Rectal smooth muscle tissue (tissue), 1 donor: ENCODE results near the gene POLR2L.
A peak's percentile ranks its signal among the peaks of the same experiment; 100 is the strongest.

Source experiments
- H3K27ac ChIP-seq: one replicate; pipeline ENCODE4 v1.7.0; 2013; ENCODE audit warnings: low read depth, low read length, inconsistent platforms
- H3K27me3 ChIP-seq: one replicate; pipeline ENCODE4 v1.7.0; 2013; ENCODE audit warnings: low read length; ENCODE audit not compliant: control insufficient read depth, insufficient read depth
- H3K36me3 ChIP-seq: one replicate; pipeline ENCODE4 v1.7.0; 2013; ENCODE audit warnings: low read length; ENCODE audit not compliant: control insufficient read depth, insufficient read depth
- H3K4me1 ChIP-seq: one replicate; pipeline ENCODE4 v1.7.0; 2013; ENCODE audit warnings: low read length; ENCODE audit not compliant: control insufficient read depth, insufficient read depth
- H3K4me3 ChIP-seq: one replicate; pipeline ENCODE4 v1.7.0; 2013; ENCODE audit warnings: low read length
- H3K9ac ChIP-seq: one replicate; pipeline ENCODE4 v1.7.0; 2013; ENCODE audit warnings: low read length

POLR2L gene

DNA sequence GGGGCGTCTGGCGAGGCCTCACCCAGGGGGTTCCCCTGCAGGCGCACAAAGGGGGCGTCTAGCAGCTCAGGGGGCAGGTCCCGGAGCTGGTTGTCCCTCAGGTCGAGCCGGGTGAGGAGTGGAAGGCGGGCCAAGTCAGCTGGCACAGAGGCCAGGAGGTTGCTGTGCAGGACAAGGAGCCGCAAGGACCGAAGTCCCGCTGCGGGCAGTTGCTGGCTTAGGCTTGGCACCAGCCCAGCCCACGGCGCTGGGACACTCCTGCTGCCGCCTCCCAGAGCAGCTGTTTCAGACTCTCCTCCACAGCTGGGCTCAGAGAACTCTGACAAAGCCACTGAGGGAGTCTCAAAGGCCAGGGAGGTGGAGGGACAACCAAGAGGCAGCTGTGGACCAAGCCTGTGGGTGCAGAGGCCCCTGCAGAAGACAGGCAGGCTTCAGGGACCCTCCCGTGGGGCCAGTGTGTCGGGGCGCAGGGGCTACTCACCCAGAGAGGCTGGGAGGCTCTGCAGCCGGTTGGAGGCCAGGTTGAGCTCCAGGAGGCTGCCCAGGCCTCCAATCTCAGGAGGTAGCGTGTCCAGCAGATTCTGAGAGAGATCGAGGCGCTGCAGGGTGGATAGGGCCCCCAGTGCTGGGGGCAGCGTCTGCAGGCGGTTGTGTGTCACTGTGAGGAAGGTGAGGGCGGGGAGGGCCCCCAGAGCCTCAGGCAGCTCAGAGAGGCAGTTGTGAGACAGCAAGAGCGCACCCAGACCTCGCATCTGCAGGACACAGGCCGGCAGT lies 39.4 kb downstream of the POLR2L start:
- Histone ChIP-seq H3K9ac (no peak overlapping the region), H3K27ac (no peak overlapping the region), H3K4me1 (peaks cover 11% of the 10 kb centered on the region), H3K27me3 (no peaks in the 10 kb centered on the region), H3K4me3 (no peak overlapping the region), H3K36me3 (peaks cover 3% of the 10 kb centered on the region)

DNA sequence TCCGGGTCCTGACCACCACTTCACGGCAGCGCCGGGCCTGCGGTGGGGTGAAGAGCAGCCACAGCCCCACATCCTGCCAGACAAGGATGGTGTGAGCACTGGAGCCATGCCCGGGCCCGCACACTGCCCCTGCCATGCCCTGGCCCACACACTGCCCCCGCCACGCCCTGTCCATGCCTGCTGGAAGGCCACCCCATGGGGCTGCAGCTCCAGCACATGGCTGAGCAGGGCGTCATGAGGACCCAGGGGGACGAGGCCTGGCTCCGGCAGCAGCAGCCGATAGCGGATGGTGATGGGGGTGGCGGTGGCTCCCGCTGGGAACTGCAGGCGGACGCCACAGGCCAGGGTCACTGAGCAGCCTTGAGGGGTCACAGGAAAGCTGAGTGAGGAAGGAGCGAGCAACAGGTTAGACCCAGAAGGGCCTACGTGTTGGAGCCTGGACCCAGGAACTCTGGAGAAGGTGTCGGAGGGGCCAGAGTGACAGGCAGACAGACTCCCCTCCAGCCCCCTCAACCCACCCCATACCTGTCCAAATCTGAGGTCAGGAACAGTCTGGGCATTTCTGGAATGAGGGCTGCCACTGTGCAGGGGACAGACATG lies 40.2 kb downstream of the POLR2L start:
- no peaks in the 10 kb centered on the region for H3K27me3 ChIP-seq
- H3K27ac ChIP-seq, result no peak overlapping the region
- no peak overlapping the region for H3K9ac ChIP-seq
- H3K36me3 ChIP-seq, result peaks cover 3% of the 10 kb centered on the region
- H3K4me1 ChIP-seq, result peaks cover 11% of the 10 kb centered on the region
- H3K4me3 ChIP-seq, result no peak overlapping the region

DNA sequence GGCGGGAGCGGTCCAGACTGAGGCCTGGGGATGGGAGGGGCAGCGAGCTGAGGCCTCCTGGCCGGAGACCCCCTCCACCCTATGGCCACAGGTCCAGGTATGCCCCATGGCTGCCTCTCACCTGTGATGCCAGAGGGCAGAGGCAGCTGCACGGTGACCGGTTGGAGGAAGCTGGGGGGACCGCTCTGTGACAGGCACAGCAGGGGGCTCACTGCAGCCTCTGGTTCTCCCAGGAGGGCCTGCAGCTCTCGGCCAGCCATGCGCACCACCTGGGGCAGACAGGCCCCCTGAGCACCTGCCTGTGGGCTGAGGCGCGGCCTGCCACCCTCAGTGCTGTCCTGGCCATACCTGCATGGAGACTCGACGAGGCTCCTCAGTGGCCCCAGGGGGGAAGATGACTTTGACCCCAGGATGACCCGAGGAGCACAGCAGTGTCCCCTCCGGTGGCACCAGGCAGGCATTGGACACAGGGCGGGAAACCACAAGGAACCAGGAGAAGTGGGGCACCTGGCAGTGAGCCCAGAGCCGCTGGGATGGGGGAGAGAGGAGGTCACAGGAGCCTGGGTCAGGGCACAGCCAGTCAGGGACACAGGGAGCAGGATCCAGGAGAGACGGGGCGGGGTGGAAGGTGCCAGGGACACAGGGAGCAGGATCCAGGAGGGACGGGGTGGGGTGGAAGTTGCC lies 41.1 kb downstream of the POLR2L start:
- Histone ChIP-seq H3K27me3 (no peaks in the 10 kb centered on the region), H3K36me3 (peaks cover 3% of the 10 kb centered on the region), H3K9ac (no peak overlapping the region), H3K27ac (no peak overlapping the region), H3K4me3 (no peak overlapping the region), H3K4me1 (peaks cover 18% of the 10 kb centered on the region)

DNA sequence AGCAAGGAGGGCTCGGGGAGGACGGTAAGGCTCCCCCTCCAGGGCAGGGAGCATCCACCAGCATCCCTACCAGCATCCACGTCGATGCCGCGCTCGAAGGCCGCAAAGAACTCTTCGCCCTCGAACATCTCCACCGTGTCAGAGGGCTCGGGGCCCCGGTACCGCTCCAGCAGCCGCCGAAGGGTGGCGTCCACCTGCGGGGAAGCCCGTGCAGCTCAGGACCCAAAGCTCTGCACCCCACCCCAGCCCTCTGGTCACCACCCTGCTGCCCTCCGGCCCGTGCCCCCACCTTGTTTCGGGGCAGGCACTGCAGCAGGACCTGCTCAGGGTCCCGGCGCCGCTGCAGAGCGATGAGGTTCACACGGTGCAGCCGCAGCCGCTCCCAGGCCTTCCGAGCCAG lies 41.9 kb downstream of the POLR2L start:
- Histone ChIP-seq H3K36me3 (peaks cover 3% of the 10 kb centered on the region), H3K9ac (no peak overlapping the region), H3K27ac (no peak overlapping the region), H3K4me1 (peaks cover 17% of the 10 kb centered on the region), H3K4me3 (no peak overlapping the region), H3K27me3 (no peaks in the 10 kb centered on the region)

DNA sequence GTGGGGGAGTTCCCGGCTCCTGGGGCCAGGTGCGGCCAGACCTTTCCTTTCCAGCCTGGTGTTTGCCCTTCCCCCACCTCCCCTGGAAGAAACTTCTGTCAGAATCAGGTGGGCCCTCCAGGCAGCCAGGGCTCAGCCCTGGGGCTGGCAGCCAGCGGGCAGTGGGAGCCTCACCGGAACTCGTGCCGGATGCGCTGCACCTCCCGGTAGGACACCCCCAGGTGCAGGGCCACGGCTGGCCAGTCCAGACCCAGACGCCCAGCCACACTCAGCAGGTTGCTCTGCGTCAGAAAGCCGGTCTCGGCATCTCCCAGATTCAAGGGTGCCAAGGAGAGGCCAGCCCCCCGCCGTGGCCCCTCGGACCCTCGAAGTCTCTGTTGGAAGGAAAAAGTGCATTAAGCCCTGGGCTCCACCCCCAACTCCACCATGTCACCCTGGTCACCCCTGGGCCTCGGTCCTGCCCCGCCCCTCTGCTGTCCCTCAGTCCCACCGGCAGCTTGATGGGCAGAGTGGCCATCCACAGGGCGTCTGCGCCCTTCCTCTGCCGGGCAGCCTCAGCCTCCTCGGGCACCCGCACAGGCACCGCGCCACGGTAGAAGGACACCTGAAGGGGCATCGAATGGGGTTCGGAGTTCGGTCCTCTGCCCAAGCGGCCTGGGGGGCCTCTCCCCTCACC lies 42.5 kb downstream of the POLR2L start:
- Histone ChIP-seq H3K27me3 (no peaks in the 10 kb centered on the region), H3K4me1 (peaks cover 14% of the 10 kb centered on the region), H3K27ac (no peak overlapping the region), H3K36me3 (peaks cover 3% of the 10 kb centered on the region), H3K9ac (no peak overlapping the region), H3K4me3 (no peak overlapping the region)

DNA sequence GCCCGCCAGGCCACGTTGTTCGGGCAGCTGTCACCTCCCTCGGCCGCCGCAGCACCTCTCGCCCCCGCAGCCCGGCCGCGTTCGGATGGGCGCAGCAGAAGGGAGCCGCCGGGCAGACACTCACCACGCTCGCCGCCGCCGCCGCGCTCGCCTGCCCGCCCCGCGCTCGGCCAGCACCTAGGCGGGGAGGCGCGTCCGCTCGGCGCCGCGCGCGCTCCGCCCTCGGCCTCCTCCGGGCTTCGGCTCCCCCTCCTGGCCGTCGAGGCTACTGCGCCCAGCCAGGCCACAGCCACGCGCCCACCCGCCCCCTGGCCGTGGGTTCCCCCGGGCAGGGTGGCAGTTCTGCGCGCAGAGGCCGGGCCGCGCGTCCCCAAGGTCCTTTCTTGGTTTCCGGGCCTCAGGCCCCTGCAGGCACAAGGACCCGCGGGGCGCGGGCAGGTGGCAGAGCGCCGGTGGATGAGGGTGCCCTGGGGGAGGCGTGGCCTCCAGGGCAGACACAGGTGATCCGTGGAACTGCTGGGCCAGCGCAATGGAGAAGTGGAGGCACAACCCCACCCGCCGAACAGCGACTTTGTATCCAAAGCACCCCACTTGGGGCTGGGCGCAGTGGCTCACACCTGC lies 44.1 kb downstream of the POLR2L start, which contains the start of gene SLC25A22:
Gene SLC25A22, minus strand, starts transcription at position 189 of the 621 bp plus-strand sequence. CDS start 3,275 bp downstream, outside the sequence.
- Histone ChIP-seq H3K27ac (peak within 1 kb of the TSS; percentile 77), H3K9ac (peak within 1 kb of the TSS; percentile 52), H3K36me3 (peaks cover 3% of the 10 kb centered on the region), H3K4me3 (peak within 1 kb of the TSS; percentile 71), H3K27me3 (no peaks in the 10 kb centered on the region), H3K4me1 (peaks cover 7% of the 10 kb centered on the region)

DNA sequence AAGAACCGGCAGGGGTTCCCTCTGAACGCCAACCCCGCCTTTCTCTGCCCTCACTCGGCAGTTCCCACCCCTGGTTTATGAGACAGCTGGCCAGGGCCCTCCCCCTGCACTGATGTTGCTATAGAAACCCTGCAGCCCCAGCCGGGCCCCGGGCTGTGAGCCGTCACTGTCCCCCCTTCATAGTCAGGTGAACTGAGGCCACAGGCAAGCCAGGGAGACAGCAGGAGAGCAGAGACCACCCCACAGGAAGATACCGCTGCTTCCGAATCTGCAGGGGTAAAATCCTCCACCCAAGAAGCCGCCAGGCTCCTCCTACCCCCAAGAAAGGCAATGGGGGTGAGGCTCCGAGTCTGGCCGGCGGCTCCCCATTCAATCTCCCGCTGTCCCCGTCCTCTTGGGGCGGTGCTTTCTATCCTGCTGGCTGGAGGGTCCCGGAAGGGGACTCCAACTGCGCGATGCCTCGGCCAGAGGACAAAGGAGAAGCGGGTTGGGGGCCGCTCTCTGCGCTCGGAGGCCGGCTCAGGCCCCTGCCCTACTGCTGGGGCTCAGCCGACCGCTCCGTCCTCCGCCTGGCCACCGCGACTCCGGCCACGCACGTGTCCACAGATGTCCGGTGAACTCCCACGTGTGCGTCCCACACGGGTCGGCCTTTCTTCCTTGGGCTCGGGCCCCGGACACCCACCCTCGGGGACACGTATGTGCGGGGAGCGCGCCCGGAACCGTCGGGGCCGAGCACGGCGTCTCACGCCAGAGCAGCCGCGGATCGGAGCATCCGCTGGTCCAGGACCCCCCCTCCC lies 44.8 kb downstream of the POLR2L start:
- Histone ChIP-seq H3K27me3 (no peaks in the 10 kb centered on the region), H3K4me3 (peak overlapping the region; percentile 71), H3K9ac (peak overlapping the region; percentile 52), H3K4me1 (peaks cover 7% of the 10 kb centered on the region), H3K27ac (peak overlapping the region; percentile 77), H3K36me3 (peaks cover 3% of the 10 kb centered on the region)

DNA sequence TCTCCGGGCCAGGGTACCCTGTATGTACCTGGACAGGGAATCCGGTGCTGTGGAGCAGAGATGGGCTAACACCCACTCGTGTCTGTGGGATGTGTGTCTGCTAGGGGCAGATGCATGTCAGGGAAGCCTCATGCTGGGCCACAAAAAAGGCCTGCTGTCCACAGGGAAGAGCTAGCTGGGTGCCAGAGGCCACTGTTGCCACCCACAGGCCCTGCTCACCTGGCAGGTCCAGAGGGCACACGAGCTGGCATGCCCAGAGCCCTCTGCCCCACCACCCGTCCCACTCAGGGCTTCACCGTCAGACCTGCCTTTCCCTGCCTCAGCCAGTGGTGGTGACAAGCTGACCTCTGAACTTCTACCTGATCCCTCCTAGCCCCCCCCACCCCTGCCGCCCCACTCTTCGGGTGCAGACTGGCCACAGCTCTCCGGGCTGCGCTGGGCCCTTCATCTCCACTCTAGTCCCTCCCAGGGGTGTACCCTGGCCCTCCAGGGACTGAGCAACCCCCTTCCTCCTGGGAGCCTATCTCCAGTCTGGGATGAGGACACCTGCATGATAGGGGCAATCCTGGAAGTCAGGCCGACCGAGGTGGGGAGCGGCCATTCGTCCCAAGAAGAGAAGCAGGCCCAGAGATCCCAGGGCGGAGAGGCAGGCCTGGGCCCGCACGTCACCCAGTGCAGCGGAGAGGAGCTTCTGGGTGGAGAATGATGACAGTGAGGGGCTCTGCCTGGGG lies 45.6 kb downstream of the POLR2L start:
- Histone ChIP-seq H3K36me3 (peaks cover 3% of the 10 kb centered on the region), H3K4me1 (peaks cover 7% of the 10 kb centered on the region), H3K27ac (peak overlapping the region; percentile 77), H3K9ac (peak overlapping the region; percentile 52), H3K4me3 (peak overlapping the region; percentile 71), H3K27me3 (no peaks in the 10 kb centered on the region)

DNA sequence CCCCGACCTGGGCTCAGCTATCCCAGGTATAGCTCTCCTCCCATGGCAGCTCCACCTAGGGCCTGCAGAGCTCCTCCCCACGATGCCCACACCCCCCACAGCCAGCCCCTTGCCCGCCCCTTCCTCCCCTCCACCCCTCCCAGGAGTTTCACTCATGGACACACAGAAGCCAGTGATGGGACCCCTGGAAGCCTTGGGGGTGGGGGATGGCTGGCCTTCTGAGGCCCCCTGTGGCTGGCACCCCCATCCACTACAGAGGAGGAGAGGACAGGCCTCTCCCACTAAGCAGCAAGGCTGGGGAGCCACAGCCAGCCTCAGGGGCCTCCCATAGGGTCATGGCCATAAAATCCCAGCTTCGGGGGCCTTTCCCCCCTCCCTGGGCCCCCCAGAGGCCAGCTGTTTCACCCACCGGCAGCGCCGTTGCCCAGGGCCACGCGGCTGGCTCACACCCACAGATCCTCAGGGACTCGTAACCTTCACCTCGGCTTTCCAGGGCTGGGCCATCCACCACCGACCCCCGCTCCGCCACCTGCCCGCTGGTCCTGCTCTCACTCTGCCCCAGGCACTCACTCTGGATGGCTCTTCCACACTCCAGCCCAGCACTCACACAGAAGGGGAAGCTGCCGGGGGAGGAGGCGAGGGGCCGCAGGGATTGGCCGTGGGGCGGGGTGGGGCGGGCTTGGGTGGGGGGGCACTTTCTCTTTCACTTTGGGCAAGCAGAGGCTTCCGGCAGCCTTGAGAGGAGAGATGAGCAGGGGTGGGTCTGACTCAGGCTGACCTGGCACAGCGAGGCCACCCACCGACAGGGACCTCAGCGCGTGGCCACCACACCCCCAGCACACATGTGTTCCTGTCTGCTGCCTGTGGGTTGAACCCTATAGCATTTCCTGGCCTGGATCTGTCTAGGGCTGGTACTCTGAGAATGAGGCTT lies 46.4 kb downstream of the POLR2L start:
- H3K36me3 ChIP-seq, result peaks cover 3% of the 10 kb centered on the region
- no peaks in the 10 kb centered on the region for H3K27me3 ChIP-seq
- peak overlapping the region; percentile 77 for H3K27ac ChIP-seq
- H3K9ac ChIP-seq, result peak overlapping the region; percentile 40
- H3K4me1 ChIP-seq, result peaks cover 7% of the 10 kb centered on the region
- H3K4me3 ChIP-seq, result peak overlapping the region; percentile 71
